Activated CD4-positive, CD25-positive, alpha-beta regulatory T cell treated with anti-CD3 and anti-CD28 coated beads, Interleukin-2, amount 50 U/mL, for 16 hours (primary cell): ENCODE measurements around the gene SH2B3.

Experiments used
- DNase-seq: peaks from one replicate; pipeline ENCODE4 v3.0.0-alpha.2; 2020; ENCODE audit warnings: low read depth, low spot score

SH2B3 gene

GRCh38 chr12:111427417-111428074 lies 21.8 kb downstream of the SH2B3 start:
- DNase-seq, result no peak

GRCh38 chr12:111428081-111428727 lies 22.5 kb downstream of the SH2B3 start:
- no peak for DNase-seq

- no peak for DNase-seq
Observed at GRCh38 chr12:111428728-111429175, 23.0 kb downstream of the SH2B3 start.

GRCh38 chr12:111429828-111430432 lies 24.2 kb downstream of the SH2B3 start:
- DNase-seq, result peak; percentile 52

- peak; percentile 42 for DNase-seq
Observed at GRCh38 chr12:111430433-111431353, 25.0 kb downstream of the SH2B3 start.

- no peak for DNase-seq
Observed at GRCh38 chr12:111431772-111432171, 26.0 kb downstream of the SH2B3 start.

GRCh38 chr12:111434049-111434448 lies 28.3 kb downstream of the SH2B3 start:
- DNase-seq, result no peak

- peak; percentile 67 for DNase-seq
Observed at GRCh38 chr12:111434680-111435338, 29.1 kb downstream of the SH2B3 start.

- no peak for DNase-seq
Observed at GRCh38 chr12:111435661-111436201, 30.0 kb downstream of the SH2B3 start.

GRCh38 chr12:111436266-111436665 lies 30.5 kb downstream of the SH2B3 start:
- DNase-seq, result no peak

GRCh38 chr12:111436811-111437210 lies 31.1 kb downstream of the SH2B3 start:
- no peak for DNase-seq

- DNase-seq, result no peak
Observed at GRCh38 chr12:111437816-111438454, 32.2 kb downstream of the SH2B3 start.

- DNase-seq, result no peak
Observed at GRCh38 chr12:111438481-111438880, 32.8 kb downstream of the SH2B3 start.

- no peak for DNase-seq
Observed at GRCh38 chr12:111439657-111440151, 34.0 kb downstream of the SH2B3 start.

- no peak for DNase-seq
Observed at GRCh38 chr12:111440152-111440551, 34.4 kb downstream of the SH2B3 start.

- DNase-seq, result no peak
Observed at GRCh38 chr12:111440631-111441030, 34.9 kb downstream of the SH2B3 start.

- no peak for DNase-seq
Observed at GRCh38 chr12:111441107-111441928, 35.6 kb downstream of the SH2B3 start.

- DNase-seq, result no peak
Observed at GRCh38 chr12:111442301-111443045, 36.8 kb downstream of the SH2B3 start.

- DNase-seq, result no peak
Observed at GRCh38 chr12:111443086-111443485, 37.4 kb downstream of the SH2B3 start.
